ENCODE results near the gene KRT36. TPM values are rescaled to one million over a fixed set of nuclear protein-coding genes. Genes with fewer than 3 reads are reported as not detected.

The KRT36 gene
- total RNA-seq, 6 donors from 2014 or later, result not detected

GRCh38 chr17:41500131-41500911, 10.6 kb upstream of the KRT36 start:
- ATAC-seq (ENCODE audit: low FRiP score in 2 of 2), result no peak
- 63 to 66% methylated on average over 15 of the region's 15 CpGs for WGBS, 2 donors
- TF ChIP-seq, protein P1, sequence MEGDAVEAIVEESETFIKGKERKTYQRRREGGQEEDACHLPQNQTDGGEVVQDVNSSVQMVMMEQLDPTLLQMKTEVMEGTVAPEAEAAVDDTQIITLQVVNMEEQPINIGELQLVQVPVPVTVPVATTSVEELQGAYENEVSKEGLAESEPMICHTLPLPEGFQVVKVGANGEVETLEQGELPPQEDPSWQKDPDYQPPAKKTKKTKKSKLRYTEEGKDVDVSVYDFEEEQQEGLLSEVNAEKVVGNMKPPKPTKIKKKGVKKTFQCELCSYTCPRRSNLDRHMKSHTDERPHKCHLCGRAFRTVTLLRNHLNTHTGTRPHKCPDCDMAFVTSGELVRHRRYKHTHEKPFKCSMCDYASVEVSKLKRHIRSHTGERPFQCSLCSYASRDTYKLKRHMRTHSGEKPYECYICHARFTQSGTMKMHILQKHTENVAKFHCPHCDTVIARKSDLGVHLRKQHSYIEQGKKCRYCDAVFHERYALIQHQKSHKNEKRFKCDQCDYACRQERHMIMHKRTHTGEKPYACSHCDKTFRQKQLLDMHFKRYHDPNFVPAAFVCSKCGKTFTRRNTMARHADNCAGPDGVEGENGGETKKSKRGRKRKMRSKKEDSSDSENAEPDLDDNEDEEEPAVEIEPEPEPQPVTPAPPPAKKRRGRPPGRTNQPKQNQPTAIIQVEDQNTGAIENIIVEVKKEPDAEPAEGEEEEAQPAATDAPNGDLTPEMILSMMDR (IDR thresholded peaks at IDR 0.05), result no peak
- TF ChIP-seq POLR2AphosphoS5 (IDR thresholded peaks at IDR 0.05), result no peak
- TF ChIP-seq EP300 (IDR thresholded peaks at IDR 0.05), result no peak
- no peak for TF ChIP-seq POLR2A (IDR thresholded peaks at IDR 0.05)
- Histone ChIP-seq H3K9me3 (no peaks in the 10 kb centered on the region), H3K27ac (peak overlapping the region in 2 of 4 donors; percentile 1 to 63), H3K4me3 (no peak overlapping the region), H3K4me1 (peaks cover 5 to 15% (median 9%) of the 10 kb centered on the region in 4 donors), H3K27me3 (no peaks in the 10 kb centered on the region), H3K36me3 (no peaks in the 10 kb centered on the region)
- no peak for DNase-seq

- ATAC-seq (ENCODE audit: low FRiP score in 2 of 2), result no peak
- H3K9me3 ChIP-seq, result no peaks in the 10 kb centered on the region
- no peaks in the 10 kb centered on the region for H3K27me3 ChIP-seq
- no peak overlapping the region for H3K4me3 ChIP-seq
- H3K27ac ChIP-seq, result peak overlapping the region in 2 of 4 donors; percentile 1 to 63
- peaks cover 5 to 14% (median 9%) of the 10 kb centered on the region in 4 donors for H3K4me1 ChIP-seq
- TF ChIP-seq POLR2A (IDR thresholded peaks at IDR 0.05) (no peak), EP300 (IDR thresholded peaks at IDR 0.05) (no peak), POLR2AphosphoS5 (IDR thresholded peaks at IDR 0.05) (no peak)
- TF ChIP-seq, protein P1 (IDR thresholded peaks at IDR 0.05), result no peak
- no peaks in the 10 kb centered on the region for H3K36me3 ChIP-seq
- WGBS, 2 donors, result 81 to 83% methylated on average over 5 of the region's 5 CpGs
- no peak for DNase-seq
Observed at GRCh38 chr17:41499714-41500113, 10.0 kb upstream of the KRT36 start.

DNA sequence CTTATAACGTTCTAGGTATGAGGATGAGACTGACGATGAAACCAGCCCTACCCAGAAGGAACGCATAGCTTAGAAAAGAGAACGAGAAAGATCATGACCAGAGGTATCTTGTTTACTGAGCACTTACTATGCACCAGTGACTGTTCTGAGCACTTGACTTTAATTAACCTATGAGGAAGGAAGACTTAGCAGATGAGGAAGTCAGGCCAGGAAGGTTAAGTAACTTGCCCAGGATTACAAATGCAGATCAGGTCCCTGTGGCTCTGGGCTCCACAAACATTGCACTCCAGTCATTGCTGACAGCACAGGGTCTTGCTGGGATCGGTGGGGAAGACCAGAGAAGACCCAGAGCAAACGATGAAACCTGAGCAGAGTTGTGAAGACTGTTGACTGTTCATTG, 8.6 kb upstream of the KRT36 start:
- Histone ChIP-seq H3K27ac (peak overlapping the region; percentile 70 to 84 (median 82)), H3K27me3 (no peaks in the 10 kb centered on the region), H3K4me1 (peaks cover 5 to 15% (median 9%) of the 10 kb centered on the region in 4 donors), H3K4me3 (no peak overlapping the region), H3K36me3 (no peaks in the 10 kb centered on the region), H3K9me3 (no peaks in the 10 kb centered on the region)
- DNase-seq (peak in 1 of 2 donors; percentile 53), ATAC-seq (ENCODE audit: low FRiP score in 2 of 2) (peak; percentile 19 to 52)
- TF ChIP-seq POLR2AphosphoS5 (IDR thresholded peaks at IDR 0.05) (no peak), POLR2A (IDR thresholded peaks at IDR 0.05) (peak in 1 of 4 donors; percentile 42), EP300 (IDR thresholded peaks at IDR 0.05) (no peak)
- TF ChIP-seq, protein P1 (IDR thresholded peaks at IDR 0.05), result no peak
- WGBS, 2 donors, result 43 to 44% methylated on average over 6 of the region's 6 CpGs

DNA sequence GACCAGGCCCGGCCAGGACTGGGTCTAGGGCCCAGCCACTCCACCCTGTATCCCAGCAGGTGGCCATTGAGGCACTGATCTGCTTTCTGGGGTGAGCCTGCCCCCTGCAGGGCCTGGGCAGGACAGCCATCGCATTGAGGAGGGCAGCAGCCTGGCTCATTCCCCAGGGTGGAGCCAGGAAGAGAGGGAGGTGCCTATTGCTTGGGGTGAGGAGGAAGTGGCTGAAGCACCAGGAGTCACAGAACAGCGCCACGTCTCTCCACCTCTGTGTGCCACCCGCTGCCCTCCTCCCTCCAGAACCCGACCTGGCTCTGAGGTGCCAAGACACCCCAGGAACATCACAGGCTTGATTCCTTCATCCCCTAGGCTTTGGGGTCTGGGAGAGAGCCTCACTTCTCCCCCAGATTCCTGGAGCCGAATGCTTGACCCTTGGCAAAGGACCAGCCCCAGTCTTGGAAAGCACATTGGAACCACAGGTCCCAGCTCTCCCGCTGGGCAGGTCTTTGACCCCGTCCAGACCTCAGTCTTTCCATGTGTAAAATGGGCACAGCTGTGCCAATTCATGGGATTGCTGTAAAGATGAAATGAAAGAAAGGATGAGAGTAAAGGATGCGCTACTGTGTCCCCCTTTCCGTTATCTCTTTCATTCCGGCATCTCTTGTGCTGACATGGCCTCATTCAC, 7.2 kb upstream of the KRT36 start:
- ATAC-seq (ENCODE audit: low FRiP score in 2 of 2), result peak; percentile 89 to 95
- H3K27me3 ChIP-seq, result no peaks in the 10 kb centered on the region
- no peak overlapping the region for H3K4me3 ChIP-seq
- H3K4me1 ChIP-seq, result peaks cover 11 to 23% (median 16%) of the 10 kb centered on the region in 4 donors
- WGBS, 2 donors, result 45 to 46% methylated on average over 11 to 12 of the region's 12 CpGs
- peak overlapping the region in 3 of 4 donors; percentile 79 to 84 (median 84) for H3K27ac ChIP-seq
- TF ChIP-seq, protein P1 (IDR thresholded peaks at IDR 0.05), result peak; percentile 46 to 94 (median 88)
- TF ChIP-seq EP300 (IDR thresholded peaks at IDR 0.05) (no peak), POLR2AphosphoS5 (IDR thresholded peaks at IDR 0.05) (peak in 1 of 2 donors; percentile 47), POLR2A (IDR thresholded peaks at IDR 0.05) (peak in 1 of 4 donors; percentile 71)
- DNase-seq, result peak; percentile 90 to 94
- H3K36me3 ChIP-seq, result no peaks in the 10 kb centered on the region
- H3K9me3 ChIP-seq, result no peaks in the 10 kb centered on the region

Data from upper lobe of left lung (tissue), 6 donors.